Activated CD4-positive, alpha-beta T cell treated with anti-CD3 and anti-CD28 coated beads for 24 hours (primary cell): ENCODE data around the gene CCDC88A.
"Not testable (repeated sequence)": the region's sequence is repeated elsewhere in the genome, so short reads cannot be mapped to it uniquely, and the experiment has no call there.

Source experiments
- DNase-seq, 2 donors: peaks; one replicate each; pipeline ENCODE4 v3.0.0-alpha.2; 2020; ENCODE audit warnings: low read depth in 2 of 2

CCDC88A gene

GRCh38 chr2:55419679-55420438 lies at the start of gene CCDC88A:
TSS of gene CCDC88A (minus strand) at chr2:55419856. CDS start at chr2:55419079, 777 bp downstream.
- DNase-seq: peak; percentile 80 to 84

DNA sequence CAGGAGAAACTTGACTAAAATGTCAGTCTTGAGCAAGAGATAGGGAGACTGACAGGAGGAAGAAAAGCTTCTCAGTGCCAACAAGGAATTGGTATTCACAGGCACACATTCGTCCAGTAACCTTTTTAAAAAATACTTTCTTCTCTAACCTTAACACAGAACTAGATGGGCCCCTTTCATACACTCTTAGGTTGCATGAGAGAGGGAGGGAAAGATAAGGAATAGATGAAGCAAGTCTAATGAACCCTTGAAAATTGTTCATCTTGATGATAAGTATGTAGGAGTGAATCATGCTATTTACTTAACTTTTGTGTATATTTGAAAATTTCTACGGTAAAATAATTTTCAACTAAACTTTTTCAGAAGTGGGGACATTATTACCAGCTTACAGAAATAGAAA lies 42.0 kb upstream of the CCDC88A start:
- DNase-seq: no peak

DNA sequence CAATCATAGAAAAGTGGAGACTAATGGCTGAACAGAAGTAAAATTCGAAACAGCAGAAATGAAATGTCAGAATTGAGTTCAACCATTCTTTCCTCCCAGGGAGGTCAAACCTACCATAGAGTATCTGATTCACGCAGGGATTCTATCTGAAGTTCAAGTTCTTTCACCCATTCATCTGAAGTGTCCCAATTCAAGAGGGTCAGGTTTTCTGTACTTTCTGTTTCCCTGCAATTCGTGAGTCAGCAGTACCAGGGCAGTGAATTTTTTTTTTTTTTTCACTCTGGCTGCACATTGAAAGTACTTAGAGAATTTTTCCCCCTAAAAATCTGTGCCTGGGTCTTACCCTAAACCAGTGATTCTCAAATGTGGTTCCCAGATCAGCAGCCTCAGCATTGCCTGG lies 40.9 kb upstream of the CCDC88A start:
- DNase-seq: no peak

DNA sequence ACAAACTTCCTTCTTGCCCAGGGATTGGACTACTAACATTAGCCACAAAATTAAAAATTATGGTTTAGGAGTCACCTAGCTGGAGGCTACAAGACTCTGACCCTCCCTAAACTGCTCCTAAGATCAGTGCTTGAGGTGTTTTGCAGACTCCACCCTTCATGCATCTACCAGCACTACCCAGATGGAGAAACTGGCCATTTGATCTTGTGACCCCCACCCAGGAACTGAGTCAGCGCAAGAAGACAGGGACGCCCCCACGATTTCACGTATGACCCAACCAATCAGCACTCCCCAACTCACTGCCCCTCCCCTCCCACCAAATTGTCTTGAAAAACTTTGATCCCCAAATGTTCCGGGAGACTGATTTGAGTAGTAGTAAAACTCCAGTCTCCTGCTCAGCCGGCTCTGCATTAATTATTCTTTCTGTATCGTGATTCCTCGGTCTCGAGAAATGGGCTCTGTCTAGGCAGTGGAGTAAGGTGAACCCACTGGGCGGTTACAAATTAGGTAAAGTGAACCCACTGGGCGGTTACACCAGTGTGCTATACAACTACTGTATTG lies 40.1 kb upstream of the CCDC88A start:
- DNase-seq: no peak

DNA sequence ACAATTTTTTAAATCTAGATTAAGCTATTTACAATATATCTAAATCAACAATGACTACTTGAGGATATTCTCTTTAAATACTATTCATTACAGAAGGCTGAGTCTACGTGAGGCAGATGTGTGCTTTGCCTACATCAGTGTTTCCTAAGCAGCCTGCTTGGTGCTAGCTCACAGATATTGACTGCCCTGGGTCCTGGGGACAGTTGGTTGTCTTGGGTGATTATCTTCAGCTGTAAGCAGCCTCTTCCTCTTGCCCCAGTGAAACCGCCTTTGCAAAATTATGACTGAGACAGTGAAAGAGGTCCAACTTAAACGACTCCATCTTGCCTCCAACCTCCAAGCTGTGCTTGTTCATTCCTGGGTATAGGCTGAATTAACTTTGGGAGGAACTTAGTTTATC lies 39.6 kb upstream of the CCDC88A start:
- DNase-seq: no peak

DNA sequence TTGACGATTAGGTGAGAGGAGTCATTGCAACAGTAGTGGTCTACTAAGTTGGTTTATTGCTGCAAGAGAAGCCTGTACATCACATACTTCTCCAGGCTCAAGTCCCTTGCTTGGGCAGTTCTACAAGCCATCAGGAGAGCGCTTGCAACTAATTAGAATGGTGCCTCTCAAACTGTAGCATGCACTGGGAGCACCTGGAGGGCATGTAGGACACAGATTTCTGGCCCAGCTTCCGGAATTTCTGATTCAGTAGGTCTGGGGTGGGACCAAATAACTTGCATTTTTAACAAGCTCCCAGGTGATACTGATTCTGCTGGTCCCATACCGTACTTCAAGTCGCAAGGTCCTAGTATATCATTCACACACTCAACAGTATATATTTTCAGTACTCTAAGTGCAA lies 34.5 kb upstream of the CCDC88A start:
- DNase-seq: no peak

- no peak for DNase-seq
These were observed 33.2 kb upstream of the CCDC88A start for GRCh38 chr2:55452879-55453278.

GRCh38 chr2:55451699-55452098 lies 32.0 kb upstream of the CCDC88A start:
- no peak for DNase-seq

- not testable (repeated sequence) for DNase-seq
These were observed 30.4 kb upstream of the CCDC88A start for GRCh38 chr2:55450014-55450413.

DNA sequence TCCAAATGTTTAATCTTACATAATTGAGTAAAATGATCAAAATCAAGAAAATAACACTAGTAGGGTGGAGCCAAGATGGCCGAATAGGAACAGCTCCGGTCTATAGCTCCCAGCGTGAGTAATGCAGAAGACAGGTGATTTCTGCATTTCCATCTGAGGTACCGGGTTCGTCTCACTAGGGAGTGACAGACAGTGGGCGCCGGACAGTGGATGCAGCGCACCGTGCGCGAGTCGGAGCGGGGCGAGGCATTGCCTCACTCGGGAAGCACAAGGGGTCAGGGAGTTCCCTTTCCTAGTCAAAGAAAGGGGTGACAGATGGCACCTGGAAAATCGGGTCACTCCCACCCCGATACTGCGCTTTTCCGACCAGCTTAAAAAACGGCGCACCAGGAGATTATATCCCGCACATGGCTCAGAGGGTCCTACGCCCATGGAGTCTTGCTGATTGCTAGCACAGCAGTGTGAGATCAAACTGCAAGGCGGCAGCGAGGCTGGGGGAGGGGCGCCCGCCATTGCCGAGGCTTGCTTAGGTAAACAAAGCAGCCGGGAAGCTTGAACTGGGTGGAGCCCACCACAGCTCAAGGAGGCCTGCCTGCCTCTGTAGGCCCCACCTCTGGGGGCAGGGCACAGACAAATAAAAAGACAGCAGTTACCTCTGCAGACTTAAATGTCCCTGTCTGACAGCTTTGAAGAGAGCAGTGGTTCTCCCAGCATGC lies 22.5 kb upstream of the CCDC88A start:
- DNase-seq: not testable (repeated sequence)

- no peak for DNase-seq
These were observed 21.7 kb upstream of the CCDC88A start for GRCh38 chr2:55441280-55441892.

DNA sequence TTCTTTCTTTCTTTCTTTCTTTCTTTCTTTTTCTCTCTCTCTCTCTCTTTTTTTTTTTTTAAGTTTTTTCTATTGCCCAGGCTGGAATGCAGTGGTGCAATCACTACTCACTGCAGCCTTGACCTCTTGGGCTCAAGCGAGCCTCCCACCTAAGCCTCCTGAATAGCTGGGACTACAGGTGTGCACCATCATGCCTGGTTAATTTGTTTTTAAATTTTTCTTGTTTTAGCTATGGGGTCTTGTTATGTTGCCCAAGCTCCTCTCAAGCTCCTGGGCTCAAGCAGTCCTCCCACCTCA lies 19.4 kb upstream of the CCDC88A start:
- DNase-seq: no peak

DNA sequence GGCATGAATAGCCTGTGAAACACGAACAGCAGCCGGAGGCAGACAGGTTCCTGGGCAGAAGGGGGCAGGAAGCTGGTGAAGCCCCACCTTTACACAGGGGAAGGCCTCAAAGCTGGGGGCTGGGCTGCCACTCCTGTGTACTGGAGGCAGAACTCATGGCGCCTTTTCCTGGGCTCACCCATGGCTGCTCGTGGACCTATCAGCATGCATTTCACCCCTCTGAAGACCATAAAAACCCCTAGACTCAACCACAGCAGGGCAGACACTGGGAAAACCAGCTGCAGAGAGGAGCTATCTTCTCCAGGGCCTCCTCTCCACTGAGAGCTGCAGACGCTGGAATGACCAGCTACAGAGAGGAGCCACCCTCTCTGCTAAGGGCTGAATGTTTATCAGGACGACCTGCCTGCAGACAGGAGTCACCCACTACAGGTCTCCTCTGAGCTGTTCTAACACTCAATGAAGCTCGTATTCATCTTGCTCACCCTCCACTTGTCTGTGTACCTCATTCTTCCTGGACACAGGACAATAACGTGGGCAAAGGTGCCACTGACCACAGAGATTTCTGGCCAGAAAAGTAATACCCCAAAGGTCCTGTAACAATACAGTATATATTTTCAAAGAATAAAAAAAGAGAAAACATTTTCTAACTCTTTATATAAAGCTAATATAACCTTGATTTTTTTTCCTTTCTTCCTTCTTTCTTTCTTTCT lies 18.9 kb upstream of the CCDC88A start:
- no peak for DNase-seq

DNA sequence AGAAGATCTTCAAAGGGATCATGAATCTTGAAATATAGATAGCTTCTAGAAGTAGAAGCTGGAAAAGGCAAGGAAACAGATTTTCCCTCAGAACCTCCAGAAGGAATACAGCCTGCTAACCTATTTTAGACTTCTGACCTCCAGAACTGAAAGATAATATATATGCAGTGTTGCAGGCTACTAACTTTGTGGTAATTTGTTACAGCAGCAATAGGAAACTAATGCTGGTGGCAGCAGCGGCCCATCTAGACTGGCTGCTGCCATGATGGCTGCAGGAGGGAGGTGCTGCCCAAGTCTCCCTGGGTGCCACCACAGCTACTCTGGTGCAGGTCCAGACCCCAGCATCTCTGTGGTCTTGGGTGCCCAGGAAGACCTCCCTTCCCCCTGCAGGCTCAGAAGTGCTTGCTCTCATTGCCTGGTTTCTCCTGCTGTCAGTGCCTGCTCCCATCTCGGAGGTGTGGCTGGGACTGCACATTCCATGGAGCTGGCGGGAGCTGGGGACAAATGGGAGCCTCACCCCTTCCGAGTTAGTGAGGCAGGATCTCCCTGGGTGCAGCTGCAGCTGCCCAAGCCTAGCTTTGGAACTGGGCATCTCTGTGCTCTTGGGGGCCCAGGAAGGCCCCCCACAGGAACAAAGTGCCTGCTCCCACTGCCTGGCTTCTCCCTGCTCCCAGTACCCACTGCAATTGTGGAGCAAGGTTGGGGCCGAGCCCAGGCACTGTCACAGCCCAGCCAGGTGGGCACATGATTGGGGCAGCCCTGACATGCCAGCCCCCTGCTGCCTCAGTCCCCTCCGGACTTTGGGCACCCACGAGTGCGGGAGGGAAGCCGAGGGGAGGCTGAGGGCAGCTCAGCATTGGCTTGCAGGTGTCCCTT lies 18.1 kb upstream of the CCDC88A start:
- no peak for DNase-seq

DNA sequence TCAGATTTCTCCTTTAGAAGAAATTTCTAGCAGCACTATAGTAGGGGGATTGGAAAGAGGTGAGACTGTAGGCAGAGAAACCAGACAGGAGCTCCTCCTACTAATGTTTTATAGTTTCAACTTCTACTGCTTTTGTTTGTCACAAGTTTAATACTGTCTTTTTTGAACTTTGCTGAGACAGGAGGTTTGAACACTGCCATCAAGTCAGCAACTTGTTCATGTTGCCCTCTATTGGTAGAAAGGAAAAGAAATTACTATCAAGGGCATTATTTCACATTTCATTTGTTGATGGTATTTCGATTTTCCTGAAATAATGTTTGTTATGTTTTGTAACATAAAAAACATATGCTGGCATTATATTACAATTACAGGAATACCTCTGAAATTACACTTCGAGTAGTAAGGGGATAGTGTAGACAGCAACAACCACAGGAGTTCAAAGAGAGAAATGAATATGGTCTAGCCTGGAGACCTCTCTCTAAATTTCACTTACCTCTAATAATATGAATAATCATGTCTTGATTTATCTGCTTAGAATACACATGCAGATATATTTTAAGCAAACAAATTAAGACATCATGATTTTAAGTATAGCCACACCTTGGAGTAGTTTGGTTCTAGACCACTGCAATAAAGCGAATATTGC lies 12.4 kb upstream of the CCDC88A start:
- DNase-seq: no peak

DNA sequence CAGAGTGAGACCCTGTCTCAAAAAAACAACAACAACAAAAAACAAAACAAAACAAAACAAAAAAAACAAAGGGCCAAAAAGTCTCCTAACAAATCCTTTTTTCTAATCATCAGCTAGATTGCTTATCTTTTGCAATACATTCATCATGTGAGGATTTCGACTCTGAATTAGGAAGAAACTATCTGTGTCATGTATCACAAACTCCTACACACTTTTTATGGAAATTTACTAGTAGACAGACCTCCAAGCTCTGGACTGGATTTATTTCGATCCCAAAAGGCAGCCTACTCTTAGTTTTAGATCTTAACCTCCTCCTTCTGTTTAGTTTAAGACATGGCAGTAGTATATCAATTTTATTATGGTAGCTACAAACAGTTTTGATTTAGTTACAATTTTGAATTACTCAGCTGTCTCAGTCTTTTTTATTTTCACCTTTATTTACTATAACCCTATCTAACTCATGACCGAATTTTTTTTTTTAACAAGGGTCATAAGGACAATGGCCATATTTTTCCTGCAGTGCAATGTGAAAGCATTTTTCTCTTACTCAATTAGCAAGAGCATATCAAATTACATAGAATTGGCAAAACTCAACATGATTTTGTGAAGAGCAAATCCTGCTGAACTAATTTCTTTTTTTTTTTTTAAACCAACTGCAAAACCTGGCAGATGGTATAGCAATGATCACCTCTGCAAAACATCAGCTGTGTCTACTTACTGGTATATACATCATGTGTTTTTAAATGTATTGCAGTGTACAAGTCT lies 10.7 kb upstream of the CCDC88A start:
- DNase-seq: no peak

DNA sequence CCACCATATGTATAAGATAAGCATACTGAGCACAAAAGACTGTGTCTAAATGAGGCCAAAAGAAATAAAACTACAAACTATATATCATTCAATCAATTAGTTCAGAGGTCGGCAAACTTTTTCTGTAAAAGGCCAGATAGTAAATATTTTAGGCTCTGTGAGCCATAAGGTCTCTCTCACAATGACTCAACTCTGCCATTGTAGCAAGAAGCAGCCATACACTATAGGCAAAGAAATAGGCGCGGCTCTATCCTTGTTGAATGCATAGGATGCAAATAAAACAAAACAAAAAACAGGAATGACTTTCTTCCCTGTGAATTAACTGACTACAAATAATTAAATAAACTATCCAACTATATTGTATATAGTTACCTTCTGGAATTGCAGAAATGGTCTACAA lies 8.6 kb upstream of the CCDC88A start:
- DNase-seq: no peak

- DNase-seq: no peak
These were observed 5.8 kb upstream of the CCDC88A start for GRCh38 chr2:55425431-55425831.

GRCh38 chr2:55422876-55423665 lies 3.4 kb upstream of the CCDC88A start:
- DNase-seq: no peak
